HepG2 (cell line): ENCODE data around the gene MYORG. TPM values are rescaled to one million over a fixed set of nuclear protein-coding genes. Genes with fewer than 3 reads are reported as not detected.

Experiments
- EED ChIP-seq: sonication (generic); formaldehyde crosslinking; IDR thresholded peaks from 2 replicates; pipeline ENCODE4 v1.5.0; 2020; ENCODE audit warnings: mild to moderate bottlenecking, missing genetic modification reagents
- FOXJ3 ChIP-seq: sonication (generic); formaldehyde crosslinking; IDR thresholded peaks from 2 replicates; pipeline ENCODE4 v1.4.0; 2020; ENCODE audit warnings: missing genetic modification reagents, mild to moderate bottlenecking, borderline replicate concordance
- GFI1 ChIP-seq: sonication (generic); formaldehyde crosslinking; IDR thresholded peaks from 2 replicates; pipeline ENCODE4 v1.5.0; 2020; ENCODE audit warnings: missing genetic modification reagents, mild to moderate bottlenecking, borderline replicate concordance
- GPN1 ChIP-seq: sonication (generic); formaldehyde crosslinking; IDR thresholded peaks from 2 replicates; pipeline ENCODE4 v1.5.1; 2020; ENCODE audit warnings: missing genetic modification reagents, borderline replicate concordance
- IRF2 ChIP-seq: IDR thresholded peaks from 2 replicates; pipeline ENCODE4 v1.6.1; 2018; ENCODE audit warnings: missing genetic modification reagents, missing compliant biosample characterization
- JUN ChIP-seq: sonication (generic); formaldehyde crosslinking; IDR thresholded peaks from 2 replicates; pipeline ENCODE4 v1.4.0; 2020; ENCODE audit warnings: mild to moderate bottlenecking, missing genetic modification reagents
- KDM1A ChIP-seq: IDR thresholded peaks from 2 replicates; pipeline ENCODE4 v1.6.1; 2016; ENCODE audit warnings: missing compliant biosample characterization
- KLF9 ChIP-seq: IDR thresholded peaks from 2 replicates; pipeline ENCODE4 v1.6.1; 2016; ENCODE audit warnings: low read depth
- KMT2A ChIP-seq: sonication (generic); formaldehyde crosslinking; IDR thresholded peaks from 2 replicates; pipeline ENCODE4 v1.4.0; 2020; ENCODE audit warnings: missing genetic modification reagents
- MAFG ChIP-seq: sonication (generic); formaldehyde crosslinking; IDR thresholded peaks from 2 replicates; pipeline ENCODE4 v1.5.1; 2020; ENCODE audit warnings: mild to moderate bottlenecking, missing genetic modification reagents
- MBNL3 ChIP-seq: fragments of 250-450 bp; sonication (Bioruptor Pico); conservative IDR thresholded peaks from 2 replicates; pipeline ENCODE4 v1.8.0; 2022; ENCODE audit warnings: mild to moderate bottlenecking, inconsistent platforms
- MED1 ChIP-seq: sonication (generic); formaldehyde crosslinking; IDR thresholded peaks from 2 replicates; pipeline ENCODE4 v1.4.0; 2020; ENCODE audit warnings: missing genetic modification reagents
- NFYB ChIP-seq: sonication (generic); formaldehyde crosslinking; IDR thresholded peaks from 2 replicates; pipeline ENCODE4 v1.4.0; 2020; ENCODE audit warnings: missing genetic modification reagents
- NR3C1 ChIP-seq: sonication (generic); formaldehyde crosslinking; IDR thresholded peaks from 2 replicates; pipeline ENCODE4 v1.4.0; 2020; ENCODE audit warnings: missing genetic modification reagents
- RAD51 ChIP-seq: fragments of 450-650 bp; IDR thresholded peaks from 2 replicates; pipeline ENCODE4 v1.6.1; 2016; ENCODE audit warnings: borderline replicate concordance
- RARG ChIP-seq: sonication (generic); formaldehyde crosslinking; IDR thresholded peaks from 2 replicates; pipeline ENCODE4 v1.4.0; 2020; ENCODE audit warnings: low read depth, mild to moderate bottlenecking, missing genetic modification reagents
- SYNCRIP ChIP-seq: fragments of 200-400 bp; formaldehyde crosslinking; IDR thresholded peaks from 2 replicates; pipeline ENCODE4 v1.6.1; 2018; ENCODE audit warnings: mild to moderate bottlenecking, low read depth, low read length; ENCODE audit not compliant: insufficient read depth
- U2AF1 ChIP-seq: fragments of 200-400 bp; formaldehyde crosslinking; optimal IDR thresholded peaks from 2 replicates; pipeline ENCODE3; 2017; ENCODE audit warnings: mild to moderate bottlenecking, low read depth, low read length
- ZBTB8A ChIP-seq: sonication (generic); formaldehyde crosslinking; IDR thresholded peaks from 2 replicates; pipeline ENCODE4 v1.4.0; 2020; ENCODE audit warnings: mild to moderate bottlenecking, low read depth, missing genetic modification reagents, borderline replicate concordance
- ZFP36L2 ChIP-seq: sonication (generic); formaldehyde crosslinking; IDR thresholded peaks from 2 replicates; pipeline ENCODE4 v1.4.0; 2020; ENCODE audit warnings: missing genetic modification reagents
- ZKSCAN1 ChIP-seq: fragments of 150-350 bp; IDR thresholded peaks from 2 replicates; pipeline ENCODE4 v1.6.1; 2014; ENCODE audit warnings: low read length
- ZNF20 ChIP-seq: sonication (generic); formaldehyde crosslinking; IDR thresholded peaks from 2 replicates; pipeline ENCODE4 v1.4.0; 2020; ENCODE audit warnings: mild to moderate bottlenecking, moderate library complexity, missing genetic modification reagents
- ZNF205 ChIP-seq: IDR thresholded peaks from 2 replicates; pipeline ENCODE4 v1.6.1; 2018; ENCODE audit warnings: missing biosample characterization, missing genetic modification reagents
- ZNF3 ChIP-seq: IDR thresholded peaks from 2 replicates; pipeline ENCODE4 v1.7.0; 2017; ENCODE audit warnings: inconsistent platforms
- ZNF30 ChIP-seq: sonication (generic); formaldehyde crosslinking; IDR thresholded peaks from 2 replicates; pipeline ENCODE4 v1.5.0; 2020; ENCODE audit warnings: mild to moderate bottlenecking, missing genetic modification reagents
- ZNF598 ChIP-seq: sonication (generic); formaldehyde crosslinking; IDR thresholded peaks from 2 replicates; pipeline ENCODE4 v1.5.1; 2020; ENCODE audit warnings: mild to moderate bottlenecking, missing genetic modification reagents, borderline replicate concordance
- ZNF703 ChIP-seq: sonication (generic); formaldehyde crosslinking; IDR thresholded peaks from 2 replicates; pipeline ENCODE4 v1.5.1; 2020; ENCODE audit warnings: missing genetic modification reagents, mild to moderate bottlenecking, moderate library complexity, borderline replicate concordance
- ZNF720 ChIP-seq: sonication (generic); formaldehyde crosslinking; IDR thresholded peaks from 2 replicates; pipeline ENCODE4 v1.4.0; 2020; ENCODE audit warnings: missing genetic modification reagents
- ZNF788 ChIP-seq: sonication (generic); formaldehyde crosslinking; IDR thresholded peaks from 2 replicates; pipeline ENCODE4 v1.5.0; 2020; ENCODE audit warnings: mild to moderate bottlenecking, missing genetic modification reagents, borderline replicate concordance
- polyA plus RNA-seq, 8 experiments: library from polyadenylated mRNA; depleted of rRNA in 3 of 8; stranded (reverse) in 7 of 8; unstranded in 1 of 8; fragments of >200 nt; fragmentation: Illumina TruSeq in 4 of 8; extraction: Trizol in 4 of 8; gene quantifications; 2 replicates each; pipeline versions ENCODE4 v1.2.1 to v1.2.3, GENCODE V29; 2011 to 2016; ENCODE audit warnings: low read depth in 4 of 8, missing spikeins in 1 of 8, mixed read lengths in 1 of 8; ENCODE audit not compliant: insufficient read depth in 1 of 8
- total RNA-seq, 5 experiments: library from RNA; depleted of rRNA; stranded (reverse); fragments of >200 nt; fragmentation: Illumina TruSeq; extraction: Trizol; gene quantifications; 2 replicates each; pipeline ENCODE4 v1.2.3, GENCODE V29; 2016; ENCODE audit warnings: low read depth in 1 of 5
- TF ChIP-seq, protein P1 (sequence below): sonication (generic); formaldehyde crosslinking; IDR thresholded peaks from 2 replicates; pipeline ENCODE4 v1.4.0; 2020; ENCODE audit warnings: missing genetic modification reagents
- TF ChIP-seq, protein P2 (sequence below): sonication (generic); formaldehyde crosslinking; conservative IDR thresholded peaks from 2 replicates; pipeline ENCODE4 v1.4.0; 2020; ENCODE audit warnings: missing genetic modification reagents
- TF ChIP-seq, protein P3 (sequence below): sonication (generic); formaldehyde crosslinking; IDR thresholded peaks from 2 replicates; pipeline ENCODE4 v1.4.0; 2020; ENCODE audit warnings: missing genetic modification reagents

Gene MYORG
- total and polyA plus RNA-seq, 2 of the 13 experiments (the other 11 are each of a cell fraction or from before 2014, with no cell fraction given): 11.1 to 22.4 TPM

DNA sequence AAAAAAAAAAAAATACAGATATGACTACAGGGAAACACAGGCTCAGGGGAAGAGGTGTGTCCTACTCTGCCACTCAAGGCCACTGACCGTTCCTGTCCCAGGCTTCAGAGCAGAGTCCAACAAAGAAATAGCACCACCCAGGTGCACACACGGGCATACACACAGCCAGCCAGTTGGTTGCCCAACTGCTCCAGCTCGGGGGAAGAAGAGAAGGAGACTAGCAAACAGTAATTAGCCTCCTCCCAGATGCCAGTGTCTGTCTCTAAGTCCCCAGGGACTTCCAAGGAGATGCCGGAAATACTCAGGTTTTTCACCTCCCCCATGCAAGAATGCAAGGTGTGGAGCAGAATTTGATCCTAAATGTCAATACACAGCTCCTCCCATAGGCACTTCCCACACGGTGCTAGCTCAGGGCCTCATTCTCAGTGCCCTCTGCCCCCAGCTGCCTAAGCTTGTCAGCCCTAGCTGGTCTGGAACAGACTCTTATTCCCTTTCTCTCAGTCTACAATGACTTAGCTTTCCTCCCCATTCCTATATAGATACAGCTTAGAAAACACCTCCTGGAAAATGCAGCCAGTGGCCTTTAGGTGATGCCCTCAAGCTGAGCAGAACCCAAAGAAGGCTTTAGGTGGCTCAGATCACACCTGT is 1.7 kb downstream of the MYORG start (continued):
- no peak for TF ChIP-seq NR3C1 (CRISPR knock-in tag)
- TF ChIP-seq GPN1 (CRISPR knock-in tag): no peak
- TF ChIP-seq SYNCRIP: no peak
- TF ChIP-seq U2AF1: no peak
- no peak for TF ChIP-seq RAD51
- TF ChIP-seq NFYB (CRISPR knock-in tag): no peak
- TF ChIP-seq, protein P1, sequence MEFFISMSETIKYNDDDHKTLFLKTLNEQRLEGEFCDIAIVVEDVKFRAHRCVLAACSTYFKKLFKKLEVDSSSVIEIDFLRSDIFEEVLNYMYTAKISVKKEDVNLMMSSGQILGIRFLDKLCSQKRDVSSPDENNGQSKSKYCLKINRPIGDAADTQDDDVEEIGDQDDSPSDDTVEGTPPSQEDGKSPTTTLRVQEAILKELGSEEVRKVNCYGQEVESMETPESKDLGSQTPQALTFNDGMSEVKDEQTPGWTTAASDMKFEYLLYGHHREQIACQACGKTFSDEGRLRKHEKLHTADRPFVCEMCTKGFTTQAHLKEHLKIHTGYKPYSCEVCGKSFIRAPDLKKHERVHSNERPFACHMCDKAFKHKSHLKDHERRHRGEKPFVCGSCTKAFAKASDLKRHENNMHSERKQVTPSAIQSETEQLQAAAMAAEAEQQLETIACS (CRISPR knock-in tag): no peak
- 0 out of 2 replicates have a peak, but pooled peaks have one; percentile 54 for TF ChIP-seq KLF9 (CRISPR knock-in tag)
- TF ChIP-seq ZNF20 (CRISPR knock-in tag): no peak
- TF ChIP-seq ZKSCAN1: no peak
- no peak for TF ChIP-seq FOXJ3 (CRISPR knock-in tag)
- TF ChIP-seq, protein P2, sequence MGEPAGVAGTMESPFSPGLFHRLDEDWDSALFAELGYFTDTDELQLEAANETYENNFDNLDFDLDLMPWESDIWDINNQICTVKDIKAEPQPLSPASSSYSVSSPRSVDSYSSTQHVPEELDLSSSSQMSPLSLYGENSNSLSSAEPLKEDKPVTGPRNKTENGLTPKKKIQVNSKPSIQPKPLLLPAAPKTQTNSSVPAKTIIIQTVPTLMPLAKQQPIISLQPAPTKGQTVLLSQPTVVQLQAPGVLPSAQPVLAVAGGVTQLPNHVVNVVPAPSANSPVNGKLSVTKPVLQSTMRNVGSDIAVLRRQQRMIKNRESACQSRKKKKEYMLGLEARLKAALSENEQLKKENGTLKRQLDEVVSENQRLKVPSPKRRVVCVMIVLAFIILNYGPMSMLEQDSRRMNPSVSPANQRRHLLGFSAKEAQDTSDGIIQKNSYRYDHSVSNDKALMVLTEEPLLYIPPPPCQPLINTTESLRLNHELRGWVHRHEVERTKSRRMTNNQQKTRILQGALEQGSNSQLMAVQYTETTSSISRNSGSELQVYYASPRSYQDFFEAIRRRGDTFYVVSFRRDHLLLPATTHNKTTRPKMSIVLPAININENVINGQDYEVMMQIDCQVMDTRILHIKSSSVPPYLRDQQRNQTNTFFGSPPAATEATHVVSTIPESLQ: no peak
- TF ChIP-seq ZNF30: no peak
- TF ChIP-seq ZNF720 (CRISPR knock-in tag): no peak
- TF ChIP-seq KDM1A: no peak
- TF ChIP-seq ZBTB8A (CRISPR knock-in tag): no peak
- no peak for TF ChIP-seq JUN (CRISPR knock-in tag)
- no peak for TF ChIP-seq EED
- TF ChIP-seq ZNF205 (CRISPR knock-in tag): no peak
- TF ChIP-seq ZNF598: no peak
- peak; percentile 71; the same call in 1 of the 2 replicates for TF ChIP-seq IRF2 (CRISPR knock-in tag)
- TF ChIP-seq GFI1 (CRISPR knock-in tag): no peak; the same call in 1 of the 2 replicates
- TF ChIP-seq ZFP36L2 (CRISPR knock-in tag): no peak
- peak; percentile 36; the same call in 1 of the 2 replicates for TF ChIP-seq KMT2A
- no peak for TF ChIP-seq ZNF703 (CRISPR knock-in tag)
- TF ChIP-seq MBNL3 (CRISPR knock-in tag): no peak
- peak; percentile 86; the same call in 1 of the 2 replicates for TF ChIP-seq ZNF788 (CRISPR knock-in tag)
- TF ChIP-seq, protein P3, sequence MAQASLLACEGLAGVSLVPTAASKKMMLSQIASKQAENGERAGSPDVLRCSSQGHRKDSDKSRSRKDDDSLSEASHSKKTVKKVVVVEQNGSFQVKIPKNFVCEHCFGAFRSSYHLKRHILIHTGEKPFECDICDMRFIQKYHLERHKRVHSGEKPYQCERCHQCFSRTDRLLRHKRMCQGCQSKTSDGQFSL (CRISPR knock-in tag): no peak
- no peak for TF ChIP-seq ZNF3 (CRISPR knock-in tag)
- TF ChIP-seq MED1 (CRISPR knock-in tag): peak; percentile 76
- no peak for TF ChIP-seq MAFG (CRISPR knock-in tag)
- TF ChIP-seq RARG (CRISPR knock-in tag): no peak
